T-helper 1 cell treated with Interleukin-12 subunit alpha and Interleukin-12 subunit beta and Interleukin-4 antibody, amounts not matched to agents 30 μg/mL and 1 μg/mL, for 36 hours (primary cell): ENCODE results near the gene POTEG.
"Not testable (repeated sequence)": the region's sequence is repeated elsewhere in the genome, so short reads cannot be mapped to it uniquely, and the experiment has no call there.

Source experiments
- H3K27ac Mint-ChIP-seq: one replicate; pipeline ENCODE4 v1.8.0; 2021; ENCODE audit warnings: mild to moderate bottlenecking, mixed read lengths
- H3K27me3 Mint-ChIP-seq: one replicate; pipeline ENCODE4 v1.8.0; 2021; ENCODE audit warnings: low read depth, mixed read lengths
- H3K36me3 Mint-ChIP-seq: one replicate; pipeline ENCODE4 v1.8.0; 2021; ENCODE audit warnings: low read depth, mixed read lengths
- H3K4me1 Mint-ChIP-seq: one replicate; pipeline ENCODE4 v1.8.0; 2021; ENCODE audit warnings: low read depth, mixed read lengths
- H3K4me3 Mint-ChIP-seq: one replicate; pipeline ENCODE4 v1.8.0; 2021; ENCODE audit warnings: mild to moderate bottlenecking, moderate library complexity, mixed read lengths
- H3K9me3 Mint-ChIP-seq: one replicate; pipeline ENCODE4 v1.8.0; 2021; ENCODE audit warnings: mixed read lengths

Gene POTEG

DNA sequence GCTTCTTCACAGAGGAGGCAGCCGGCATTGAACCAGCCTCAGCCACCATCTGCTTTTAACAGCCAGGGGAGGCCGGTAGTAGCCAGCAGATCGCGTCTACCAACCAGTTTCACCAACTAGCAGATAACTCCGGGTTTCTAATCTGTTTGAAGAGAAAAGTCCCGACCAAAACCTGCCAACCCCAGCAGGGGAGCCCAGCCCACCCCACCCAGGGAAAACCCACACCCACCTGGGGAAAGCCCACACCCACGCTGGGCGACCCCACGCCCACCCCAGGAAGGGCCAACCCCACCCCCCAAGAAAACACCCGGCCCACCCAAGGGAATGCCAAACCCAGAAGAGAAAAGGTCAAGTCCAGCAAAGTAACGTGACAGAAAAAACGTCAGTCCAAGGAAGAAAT, at the start of gene POTEG:
POTEG (minus strand) TSS at position 101 of the 400 bp plus-strand sequence; CDS start at position 49, 52 bp downstream.
- H3K36me3 Mint-ChIP-seq, H3K9me3 Mint-ChIP-seq, H3K4me1 Mint-ChIP-seq, H3K27ac Mint-ChIP-seq, H3K4me3 Mint-ChIP-seq, H3K27me3 Mint-ChIP-seq: not testable (repeated sequence)

DNA sequence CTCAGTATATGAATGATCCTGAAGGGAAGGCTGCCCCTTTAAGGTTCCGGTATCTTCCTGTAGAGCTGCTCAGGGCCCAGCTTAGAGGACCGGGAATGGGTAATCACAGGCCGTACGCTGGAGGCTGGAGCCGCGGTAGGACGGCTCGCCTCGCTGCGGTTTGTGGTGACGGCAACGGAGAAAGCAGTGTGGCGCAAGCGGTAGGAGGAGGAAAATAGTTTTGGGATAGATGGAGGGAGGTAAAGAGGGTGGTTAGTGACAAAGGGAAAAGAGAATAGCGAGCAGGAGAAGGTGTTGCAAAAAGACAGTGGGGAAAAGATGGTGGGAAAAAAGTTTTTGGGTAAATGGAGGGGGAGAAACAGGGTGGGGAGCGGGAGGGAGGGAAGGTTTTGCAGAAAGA, 48.0 kb upstream of the POTEG start:
- H3K9me3 Mint-ChIP-seq, H3K27ac Mint-ChIP-seq, H3K36me3 Mint-ChIP-seq, H3K27me3 Mint-ChIP-seq, H3K4me1 Mint-ChIP-seq, H3K4me3 Mint-ChIP-seq: not testable (repeated sequence)

DNA sequence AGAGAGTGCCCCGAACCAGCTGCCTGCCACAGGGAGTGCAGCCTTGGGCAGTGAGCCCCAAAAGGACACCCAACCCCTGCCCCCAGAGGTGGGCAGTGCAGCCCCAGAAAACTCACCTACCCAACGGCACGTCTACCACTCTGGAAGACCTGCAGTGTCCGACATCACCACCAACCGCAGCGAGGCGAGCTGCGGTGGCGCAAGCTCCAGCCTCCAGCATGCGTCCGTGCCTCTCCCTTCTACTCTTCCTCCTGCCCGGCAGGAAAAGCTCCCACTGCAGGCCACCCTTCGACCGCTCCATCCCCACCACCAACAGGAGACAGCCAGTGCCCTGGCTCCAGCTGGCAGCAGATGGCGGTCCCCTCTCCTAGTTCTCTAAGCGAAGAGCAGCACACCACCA, 47.3 kb upstream of the POTEG start:
- H3K9me3 Mint-ChIP-seq, H3K36me3 Mint-ChIP-seq, H3K4me3 Mint-ChIP-seq, H3K27me3 Mint-ChIP-seq, H3K4me1 Mint-ChIP-seq, H3K27ac Mint-ChIP-seq: not testable (repeated sequence)

DNA sequence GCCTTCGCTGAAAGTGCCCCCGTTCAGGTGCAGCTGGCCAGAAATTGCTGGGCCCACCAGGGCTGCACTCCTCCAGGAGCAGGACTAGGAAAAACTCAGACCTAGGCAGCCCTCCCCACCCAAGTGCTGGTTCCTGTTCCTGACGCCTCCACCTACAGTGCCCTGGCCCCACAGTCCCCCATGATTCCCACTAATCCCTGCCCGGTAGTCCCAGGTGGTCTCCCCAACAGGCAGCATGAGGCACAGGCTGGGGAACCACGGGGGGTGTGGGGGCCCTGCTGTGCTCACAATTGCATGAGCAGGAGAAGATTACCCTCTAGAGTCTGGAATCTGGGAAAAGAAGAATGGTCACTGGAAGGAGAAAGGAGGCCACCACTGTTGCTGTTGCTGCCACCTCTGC, 46.4 kb upstream of the POTEG start:
- H3K36me3 Mint-ChIP-seq, H3K27me3 Mint-ChIP-seq, H3K9me3 Mint-ChIP-seq, H3K27ac Mint-ChIP-seq, H3K4me3 Mint-ChIP-seq, H3K4me1 Mint-ChIP-seq: not testable (repeated sequence)

DNA sequence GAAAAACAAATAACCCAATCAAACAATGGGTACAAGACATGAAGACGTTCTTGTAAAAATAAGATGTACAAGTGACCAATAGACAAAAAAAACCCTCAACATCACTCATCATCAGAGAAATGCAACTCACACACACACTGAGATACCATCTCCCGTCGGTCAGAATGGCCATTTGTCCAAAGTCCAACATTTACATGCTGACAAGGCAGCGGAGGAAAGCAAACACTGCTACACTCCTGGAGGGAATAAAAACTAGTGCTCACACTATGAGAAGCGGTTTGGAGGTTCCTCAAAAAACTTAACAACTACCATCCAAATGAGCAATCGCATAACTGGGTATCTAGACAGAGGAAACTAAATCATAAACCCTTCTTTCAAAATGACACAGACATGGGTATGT, 11.6 kb upstream of the POTEG start:
- not testable (repeated sequence) for H3K27ac Mint-ChIP-seq, H3K27me3 Mint-ChIP-seq, H3K36me3 Mint-ChIP-seq, H3K4me1 Mint-ChIP-seq, H3K4me3 Mint-ChIP-seq, H3K9me3 Mint-ChIP-seq

DNA sequence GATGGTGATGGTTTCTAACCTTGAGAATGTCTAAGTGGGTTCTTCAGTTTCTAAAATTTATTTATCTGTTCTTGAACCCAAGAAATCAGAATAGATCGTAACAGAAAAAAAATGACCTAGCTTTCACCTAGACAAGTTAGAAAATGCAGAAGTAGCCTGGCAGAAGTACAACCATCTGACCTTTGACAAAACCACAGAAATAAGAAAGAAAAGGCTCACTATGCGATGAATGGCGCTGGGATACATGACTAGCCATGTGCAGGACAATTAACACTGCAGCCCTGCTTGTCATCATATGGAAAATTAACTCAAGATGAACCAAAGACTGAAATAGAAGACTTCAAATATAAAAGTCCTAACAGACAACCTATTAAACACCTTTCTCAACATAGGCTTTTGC, 5.7 kb upstream of the POTEG start:
- H3K9me3 Mint-ChIP-seq, H3K4me3 Mint-ChIP-seq, H3K4me1 Mint-ChIP-seq, H3K27ac Mint-ChIP-seq, H3K27me3 Mint-ChIP-seq, H3K36me3 Mint-ChIP-seq: not testable (repeated sequence)

DNA sequence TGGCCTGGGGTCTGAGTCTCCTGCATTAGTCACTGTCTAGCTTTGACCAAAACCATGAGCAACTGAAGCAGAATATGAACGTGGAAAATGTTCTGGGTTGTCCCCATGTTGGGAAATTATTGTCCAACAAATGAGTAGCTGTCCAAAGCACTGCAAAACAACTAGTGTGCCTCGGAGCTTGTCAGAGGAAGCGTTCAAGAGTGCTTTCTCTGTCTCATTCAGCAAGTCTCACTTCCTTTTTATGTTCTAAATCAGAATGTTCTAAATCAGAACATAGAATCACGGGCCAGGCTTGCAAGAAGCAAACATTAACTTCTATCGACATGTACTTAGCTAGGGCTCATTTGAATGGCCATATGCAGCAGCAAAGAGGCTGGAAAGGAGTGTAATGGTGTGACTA, 5.1 kb upstream of the POTEG start:
- H3K4me1 Mint-ChIP-seq, H3K4me3 Mint-ChIP-seq, H3K27me3 Mint-ChIP-seq, H3K27ac Mint-ChIP-seq, H3K9me3 Mint-ChIP-seq, H3K36me3 Mint-ChIP-seq: not testable (repeated sequence)

DNA sequence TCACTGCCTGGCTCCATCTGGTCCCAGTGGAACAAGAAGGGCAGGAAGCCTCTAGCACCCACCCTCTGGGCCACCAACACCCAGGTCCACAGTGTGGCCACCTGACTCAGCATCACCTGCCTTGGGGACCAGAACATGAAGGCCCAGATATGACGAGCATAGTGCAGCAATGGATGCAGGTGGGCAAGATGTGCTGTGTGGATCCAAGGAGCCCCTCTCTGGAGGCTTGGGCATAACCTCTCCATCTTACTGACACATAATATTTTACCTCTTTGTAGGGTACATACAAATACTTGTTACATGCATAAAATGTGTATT, 2.9 kb upstream of the POTEG start:
- H3K4me1 Mint-ChIP-seq, H3K9me3 Mint-ChIP-seq, H3K4me3 Mint-ChIP-seq, H3K27me3 Mint-ChIP-seq, H3K36me3 Mint-ChIP-seq, H3K27ac Mint-ChIP-seq: not testable (repeated sequence)

DNA sequence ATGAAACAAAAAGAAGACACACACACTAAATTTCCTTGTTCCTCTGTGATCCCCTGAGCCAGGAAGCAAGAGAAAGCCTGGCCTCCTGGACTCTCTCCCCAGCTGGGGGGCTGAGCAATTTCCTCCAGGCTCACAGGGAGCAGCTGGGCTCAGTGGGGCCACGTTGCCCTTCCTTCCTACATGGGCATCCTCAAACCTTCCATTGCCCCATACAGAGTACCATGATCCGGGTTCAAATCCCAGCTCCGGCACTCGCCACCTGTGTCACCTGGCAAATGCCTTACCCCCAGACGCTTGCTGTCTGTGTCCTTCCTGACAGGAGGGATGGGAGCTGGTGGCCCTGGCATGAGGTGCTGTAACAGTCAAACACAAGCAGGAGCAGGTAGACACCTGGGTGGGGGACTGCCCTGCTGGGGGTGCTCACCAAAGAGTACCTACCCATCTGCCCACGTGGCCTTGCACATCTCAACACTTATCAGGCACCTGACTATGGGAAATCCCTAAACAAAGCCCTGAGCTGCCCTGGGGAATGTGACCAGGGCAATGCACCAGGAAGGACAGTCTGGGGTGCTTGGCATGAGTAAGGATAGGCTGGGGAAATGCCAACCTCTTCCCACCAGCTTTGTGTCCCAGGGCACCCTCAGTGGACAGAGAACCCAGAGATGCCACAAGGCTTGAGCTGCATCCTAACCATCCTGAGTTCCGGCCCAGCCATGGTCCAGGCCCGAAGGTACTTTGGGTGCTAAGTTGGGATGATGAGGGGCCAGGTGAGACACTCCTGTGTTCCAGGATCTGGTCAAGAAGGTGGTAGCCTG, 2.4 kb upstream of the POTEG start:
- H3K27ac Mint-ChIP-seq, H3K4me3 Mint-ChIP-seq, H3K27me3 Mint-ChIP-seq, H3K4me1 Mint-ChIP-seq, H3K36me3 Mint-ChIP-seq, H3K9me3 Mint-ChIP-seq: not testable (repeated sequence)

DNA sequence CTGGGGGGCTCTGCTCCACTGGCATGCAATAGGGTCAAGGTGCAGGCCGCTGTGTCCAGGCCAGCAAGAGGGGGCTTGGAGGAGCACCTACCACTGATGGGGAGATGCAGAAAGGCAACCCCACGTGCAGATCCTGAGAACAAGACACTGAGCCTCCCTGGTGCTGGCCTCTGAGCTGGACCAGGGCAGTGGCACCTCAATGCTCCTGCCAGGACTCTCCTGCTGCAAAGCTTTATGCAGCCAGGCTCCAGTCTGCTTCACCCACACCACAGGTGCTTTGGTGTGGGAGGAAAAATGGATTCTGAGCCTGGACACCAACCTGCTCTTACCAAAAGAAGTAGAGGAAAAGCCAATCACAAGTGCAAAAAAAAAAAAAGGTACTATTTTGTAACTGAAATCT, 1.7 kb upstream of the POTEG start:
- H3K27ac Mint-ChIP-seq, H3K36me3 Mint-ChIP-seq, H3K4me1 Mint-ChIP-seq, H3K4me3 Mint-ChIP-seq, H3K9me3 Mint-ChIP-seq, H3K27me3 Mint-ChIP-seq: not testable (repeated sequence)

DNA sequence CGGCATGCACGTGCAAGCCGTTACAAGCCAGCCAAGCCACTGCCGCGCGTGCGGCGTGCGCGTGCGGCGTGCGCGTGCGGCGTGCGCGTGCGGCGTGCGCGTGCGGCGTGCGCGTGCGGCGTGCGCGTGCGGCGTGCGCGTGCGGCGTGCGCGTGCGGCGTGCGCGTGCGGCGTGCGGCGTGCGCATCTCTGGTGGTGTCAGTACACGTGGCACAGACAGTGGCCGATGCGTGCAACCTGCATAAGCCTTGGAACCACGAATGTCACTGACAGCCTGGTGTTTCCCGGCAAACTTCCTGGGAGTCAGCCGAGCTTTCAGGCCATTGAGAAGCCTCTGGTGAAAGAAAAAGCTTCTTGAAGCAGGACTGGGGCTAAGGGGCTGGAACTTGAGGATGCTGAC, 750 bp upstream of the POTEG start:
- H3K27me3 Mint-ChIP-seq, H3K36me3 Mint-ChIP-seq, H3K4me3 Mint-ChIP-seq, H3K4me1 Mint-ChIP-seq, H3K27ac Mint-ChIP-seq, H3K9me3 Mint-ChIP-seq: not testable (repeated sequence)

DNA sequence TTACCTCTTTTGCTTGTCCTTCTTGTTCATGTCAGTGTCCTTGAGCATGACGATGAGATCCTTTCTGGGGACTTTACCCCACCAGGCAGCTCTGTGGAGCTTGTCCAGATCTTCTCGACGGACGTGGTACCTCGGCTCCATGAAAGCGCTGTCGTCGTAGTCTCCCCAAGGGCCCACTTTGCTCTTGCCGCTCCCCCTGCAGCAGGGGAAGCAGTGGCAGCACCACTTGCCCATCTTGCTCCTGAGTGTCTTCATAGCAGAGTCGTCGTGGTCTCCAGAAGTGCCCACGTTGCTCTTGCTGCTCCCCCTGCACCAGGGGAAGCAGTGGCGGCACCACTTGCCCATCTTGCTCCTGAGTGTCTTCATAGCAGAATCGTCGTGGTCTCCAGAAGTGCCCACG, 376 bp downstream of the POTEG start:
- H3K4me1 Mint-ChIP-seq, H3K36me3 Mint-ChIP-seq, H3K27me3 Mint-ChIP-seq, H3K27ac Mint-ChIP-seq, H3K9me3 Mint-ChIP-seq, H3K4me3 Mint-ChIP-seq: not testable (repeated sequence)

DNA sequence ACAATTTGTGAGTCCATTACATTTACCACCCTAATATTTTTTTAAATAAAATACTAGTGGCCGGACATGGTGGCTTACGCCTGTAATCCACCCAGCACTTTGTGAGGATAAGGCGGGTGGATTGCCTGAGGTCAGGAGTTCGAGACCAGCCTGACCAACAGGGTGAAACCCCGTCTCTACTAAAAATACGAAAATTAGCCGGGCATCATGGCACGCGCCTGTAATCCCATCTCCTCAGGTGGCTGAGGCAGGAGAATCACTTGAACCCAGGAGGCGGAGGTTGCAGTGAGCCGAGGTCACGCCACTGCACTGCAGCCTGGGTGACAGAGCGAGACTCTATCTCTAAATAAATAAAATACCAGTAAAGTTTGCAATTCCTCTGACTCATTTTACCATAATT, 25.6 kb downstream of the POTEG start:
- H3K36me3 Mint-ChIP-seq, H3K4me3 Mint-ChIP-seq, H3K27me3 Mint-ChIP-seq, H3K9me3 Mint-ChIP-seq, H3K27ac Mint-ChIP-seq, H3K4me1 Mint-ChIP-seq: not testable (repeated sequence)

DNA sequence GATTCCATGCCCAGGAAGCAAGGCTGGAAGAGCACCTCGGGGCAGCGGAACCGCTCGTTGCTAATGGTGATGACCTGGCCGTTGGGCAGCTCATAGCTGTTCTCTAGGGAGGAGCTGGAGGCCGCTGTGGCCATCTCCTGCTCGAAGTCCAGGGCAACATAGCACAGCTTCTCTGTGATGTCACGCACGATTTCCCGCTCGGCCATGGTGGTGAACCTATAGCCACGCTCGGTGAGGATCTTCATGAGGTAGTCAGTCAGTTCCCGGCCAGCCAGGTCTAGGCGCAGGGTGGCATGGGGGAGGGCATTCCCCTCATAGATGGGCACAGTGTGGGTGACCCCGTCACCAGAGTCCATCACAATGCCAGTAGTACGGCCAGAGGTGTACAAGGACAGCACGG, 32.0 kb downstream of the POTEG start:
- H3K27ac Mint-ChIP-seq, H3K4me1 Mint-ChIP-seq, H3K4me3 Mint-ChIP-seq, H3K27me3 Mint-ChIP-seq, H3K36me3 Mint-ChIP-seq, H3K9me3 Mint-ChIP-seq: not testable (repeated sequence)

DNA sequence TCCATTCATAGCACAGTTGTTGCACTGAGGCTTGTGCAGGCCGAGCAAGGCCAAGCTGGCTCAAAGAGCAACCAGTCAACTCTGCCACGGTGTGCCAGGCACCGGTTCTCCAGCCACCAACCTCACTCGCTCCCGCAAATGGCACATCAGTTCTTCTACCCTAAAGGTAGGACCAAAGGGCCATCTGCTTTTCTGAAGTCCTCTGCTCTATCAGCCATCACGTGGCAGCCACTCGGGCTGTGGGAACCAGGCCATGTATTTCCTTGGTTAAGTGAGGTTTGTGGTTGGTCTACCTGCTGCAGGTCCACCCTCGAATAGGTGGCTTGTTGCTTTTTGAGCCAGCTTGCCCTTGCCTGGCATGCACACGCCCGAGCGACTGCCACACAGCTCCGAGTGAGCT, 39.4 kb downstream of the POTEG start:
- not testable (repeated sequence) for H3K4me1 Mint-ChIP-seq, H3K36me3 Mint-ChIP-seq, H3K4me3 Mint-ChIP-seq, H3K27me3 Mint-ChIP-seq, H3K9me3 Mint-ChIP-seq, H3K27ac Mint-ChIP-seq

DNA sequence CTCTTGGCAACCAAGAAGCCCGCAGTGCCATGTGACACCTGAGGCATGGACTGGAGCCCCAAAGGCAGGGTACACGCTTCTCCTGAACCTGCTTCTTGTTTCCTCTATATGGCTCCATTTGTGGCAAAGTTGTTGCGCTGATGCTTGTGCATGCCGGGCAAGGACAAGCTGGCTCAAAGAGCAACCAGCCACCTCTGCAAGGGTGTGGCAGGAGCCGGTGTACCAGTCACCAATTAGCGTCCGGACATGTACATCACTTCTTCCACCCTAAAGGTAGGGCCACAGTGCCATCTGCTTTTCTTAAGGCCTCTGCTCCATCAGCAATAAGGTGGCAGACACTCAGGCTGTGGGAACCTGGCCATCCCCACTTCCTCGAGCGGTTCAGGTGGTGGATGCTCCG, 43.9 kb downstream of the POTEG start:
- not testable (repeated sequence) for H3K27ac Mint-ChIP-seq, H3K4me3 Mint-ChIP-seq, H3K36me3 Mint-ChIP-seq, H3K27me3 Mint-ChIP-seq, H3K4me1 Mint-ChIP-seq, H3K9me3 Mint-ChIP-seq
